HCT116 (cell line): ENCODE measurements around the gene IMMP2L.

Experiments used
- CEBPB ChIP-seq: IDR thresholded peaks from 2 replicates; pipeline ENCODE4 v1.6.1; 2012; ENCODE audit warnings: low read depth
- POLR2A ChIP-seq: IDR thresholded peaks from 2 replicates; pipeline ENCODE4 v1.7.0; 2011; ENCODE audit warnings: borderline replicate concordance; ENCODE audit not compliant: insufficient read depth, insufficient read length; ENCODE audit errors: extremely low read depth
- POLR2AphosphoS5 ChIP-seq: IDR thresholded peaks from 2 replicates; pipeline ENCODE4 v1.6.1; 2011; ENCODE audit warnings: mild to moderate bottlenecking, low read depth, low read length, moderate library complexity
- REST ChIP-seq: IDR thresholded peaks from 2 replicates; pipeline ENCODE4 v1.6.1; 2012; ENCODE audit warnings: low read depth
- TF ChIP-seq, protein P1 (sequence below), 3 experiments: fragments of 200-600 bp in 1 of 3; sonication (generic) in 1 of 3; IDR thresholded peaks in 2 of 3; conservative IDR thresholded peaks in 1 of 3; 2 replicates each; pipeline ENCODE4 v1.5.1; 2012 to 2017; ENCODE audit warnings: low read depth in 2 of 3, low read length in 2 of 3, antibody characterized with exemption in 1 of 3, borderline replicate concordance in 1 of 3, control low read depth in 1 of 3, mild to moderate bottlenecking in 1 of 3, mixed read lengths in 1 of 3, mixed run types in 1 of 3, moderate library complexity in 1 of 3; ENCODE audit not compliant: insufficient read depth in 1 of 3
- TF ChIP-seq, protein P2 (sequence below): IDR thresholded peaks from 2 replicates; pipeline ENCODE4 v1.6.1; 2012

DNA sequence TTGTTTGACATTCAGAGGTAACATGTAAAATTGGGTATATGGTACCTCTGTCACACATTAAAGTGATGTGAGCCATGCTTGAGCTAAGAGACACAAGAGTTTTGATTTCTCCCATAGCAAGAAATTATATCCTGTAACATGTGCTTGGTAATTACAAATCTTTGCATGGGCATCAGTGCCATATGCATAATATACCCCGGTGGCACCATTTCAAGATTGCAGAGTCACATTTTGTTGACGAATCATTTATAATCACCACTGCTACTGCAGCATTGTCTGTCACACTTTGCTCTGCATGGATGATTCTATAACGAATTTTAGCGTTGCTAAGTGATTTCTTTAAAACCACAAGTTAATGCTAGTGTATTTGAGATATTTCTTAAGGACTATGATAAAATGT lies 915.0 kb downstream of the IMMP2L start:
- TF ChIP-seq, protein P1, sequence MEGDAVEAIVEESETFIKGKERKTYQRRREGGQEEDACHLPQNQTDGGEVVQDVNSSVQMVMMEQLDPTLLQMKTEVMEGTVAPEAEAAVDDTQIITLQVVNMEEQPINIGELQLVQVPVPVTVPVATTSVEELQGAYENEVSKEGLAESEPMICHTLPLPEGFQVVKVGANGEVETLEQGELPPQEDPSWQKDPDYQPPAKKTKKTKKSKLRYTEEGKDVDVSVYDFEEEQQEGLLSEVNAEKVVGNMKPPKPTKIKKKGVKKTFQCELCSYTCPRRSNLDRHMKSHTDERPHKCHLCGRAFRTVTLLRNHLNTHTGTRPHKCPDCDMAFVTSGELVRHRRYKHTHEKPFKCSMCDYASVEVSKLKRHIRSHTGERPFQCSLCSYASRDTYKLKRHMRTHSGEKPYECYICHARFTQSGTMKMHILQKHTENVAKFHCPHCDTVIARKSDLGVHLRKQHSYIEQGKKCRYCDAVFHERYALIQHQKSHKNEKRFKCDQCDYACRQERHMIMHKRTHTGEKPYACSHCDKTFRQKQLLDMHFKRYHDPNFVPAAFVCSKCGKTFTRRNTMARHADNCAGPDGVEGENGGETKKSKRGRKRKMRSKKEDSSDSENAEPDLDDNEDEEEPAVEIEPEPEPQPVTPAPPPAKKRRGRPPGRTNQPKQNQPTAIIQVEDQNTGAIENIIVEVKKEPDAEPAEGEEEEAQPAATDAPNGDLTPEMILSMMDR (IDR thresholded peaks at IDR 0.05 in 2 of 3, conservative IDR thresholded peaks at IDR 0.05 in 1 of 3; ENCODE audit: borderline replicate concordance in 1 of 3, insufficient read depth in 1 of 3, low read depth in 2 of 3, low read length in 2 of 3) = no peak
- no peak for TF ChIP-seq POLR2AphosphoS5
- no peak for TF ChIP-seq REST
- TF ChIP-seq, protein P2, sequence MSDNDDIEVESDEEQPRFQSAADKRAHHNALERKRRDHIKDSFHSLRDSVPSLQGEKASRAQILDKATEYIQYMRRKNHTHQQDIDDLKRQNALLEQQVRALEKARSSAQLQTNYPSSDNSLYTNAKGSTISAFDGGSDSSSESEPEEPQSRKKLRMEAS = no peak
- no peak for TF ChIP-seq CEBPB
- no peak for TF ChIP-seq POLR2A
